Fibroblast of pulmonary artery (primary cell): ENCODE measurements around the gene AHI1.

Experiments used
- DNase-seq: peaks from one replicate; pipeline ENCODE4 v3.0.0-alpha.2; 2010; ENCODE audit warnings: low read depth
- H3K4me3 ChIP-seq: replicated peaks from 2 replicates; pipeline ENCODE4 v1.5.1; 2011; ENCODE audit warnings: low read depth, mild to moderate bottlenecking, control low read depth, low read length, moderate library complexity
- TF ChIP-seq, protein P1 (sequence below): IDR thresholded peaks from 2 replicates; pipeline ENCODE4 v1.5.1; 2011; ENCODE audit warnings: mild to moderate bottlenecking, control low read depth, low read length, inconsistent platforms; ENCODE audit errors: missing control alignments

Gene AHI1

DNA sequence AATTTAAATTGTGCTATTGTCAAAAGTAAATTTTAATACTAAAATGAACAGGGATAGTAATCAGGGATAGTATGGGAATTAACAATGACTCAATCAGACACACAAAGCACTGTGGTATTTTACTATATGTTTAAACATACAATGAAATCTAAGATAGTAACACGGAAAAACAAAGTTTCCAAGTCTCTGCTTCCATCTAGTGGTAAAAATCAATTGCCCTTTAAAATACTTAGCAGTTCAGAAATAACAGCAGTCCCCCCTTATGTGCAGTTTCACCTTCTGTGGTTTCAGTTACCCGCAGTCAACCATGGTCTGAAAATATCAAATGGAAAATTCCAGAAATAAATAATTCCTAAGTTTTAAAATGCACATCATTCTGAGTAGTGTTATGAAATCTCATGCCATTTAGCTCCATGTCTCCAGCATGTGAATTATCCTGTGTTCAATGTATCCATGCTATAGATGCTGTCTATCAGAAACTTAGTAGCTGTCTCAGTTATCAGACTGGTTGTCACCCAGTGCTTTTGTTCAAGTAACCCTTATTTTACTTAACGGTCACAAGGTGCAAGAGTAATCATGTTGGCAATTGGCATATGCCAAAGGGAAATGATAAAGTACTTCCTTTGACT lies 58.5 kb downstream of the AHI1 start:
- no peak overlapping the region for H3K4me3 ChIP-seq
- TF ChIP-seq, protein P1, sequence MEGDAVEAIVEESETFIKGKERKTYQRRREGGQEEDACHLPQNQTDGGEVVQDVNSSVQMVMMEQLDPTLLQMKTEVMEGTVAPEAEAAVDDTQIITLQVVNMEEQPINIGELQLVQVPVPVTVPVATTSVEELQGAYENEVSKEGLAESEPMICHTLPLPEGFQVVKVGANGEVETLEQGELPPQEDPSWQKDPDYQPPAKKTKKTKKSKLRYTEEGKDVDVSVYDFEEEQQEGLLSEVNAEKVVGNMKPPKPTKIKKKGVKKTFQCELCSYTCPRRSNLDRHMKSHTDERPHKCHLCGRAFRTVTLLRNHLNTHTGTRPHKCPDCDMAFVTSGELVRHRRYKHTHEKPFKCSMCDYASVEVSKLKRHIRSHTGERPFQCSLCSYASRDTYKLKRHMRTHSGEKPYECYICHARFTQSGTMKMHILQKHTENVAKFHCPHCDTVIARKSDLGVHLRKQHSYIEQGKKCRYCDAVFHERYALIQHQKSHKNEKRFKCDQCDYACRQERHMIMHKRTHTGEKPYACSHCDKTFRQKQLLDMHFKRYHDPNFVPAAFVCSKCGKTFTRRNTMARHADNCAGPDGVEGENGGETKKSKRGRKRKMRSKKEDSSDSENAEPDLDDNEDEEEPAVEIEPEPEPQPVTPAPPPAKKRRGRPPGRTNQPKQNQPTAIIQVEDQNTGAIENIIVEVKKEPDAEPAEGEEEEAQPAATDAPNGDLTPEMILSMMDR = peak; percentile 62
- peak; percentile 50 for DNase-seq

DNA sequence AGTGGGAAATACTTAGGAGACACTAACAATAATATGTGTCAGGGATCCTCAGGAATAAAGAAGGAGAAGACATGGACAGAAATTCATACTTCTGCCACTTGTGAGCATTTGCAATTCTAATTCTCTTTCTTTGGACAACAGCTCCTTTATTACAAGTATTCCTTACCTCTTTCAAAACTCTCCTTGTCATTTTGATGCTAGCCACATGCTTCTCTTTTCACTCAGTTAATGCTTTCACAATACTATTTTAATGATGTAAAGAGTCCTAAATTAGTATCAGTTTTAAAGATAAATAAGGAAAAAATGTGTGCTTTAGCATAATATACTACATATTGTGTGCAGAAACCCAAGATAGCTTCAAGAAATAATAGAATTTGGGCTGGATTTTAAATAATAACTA lies 62.5 kb downstream of the AHI1 start:
- DNase-seq = peak; percentile 37
- no peak overlapping the region for H3K4me3 ChIP-seq
- TF ChIP-seq, protein P1 = no peak

DNA sequence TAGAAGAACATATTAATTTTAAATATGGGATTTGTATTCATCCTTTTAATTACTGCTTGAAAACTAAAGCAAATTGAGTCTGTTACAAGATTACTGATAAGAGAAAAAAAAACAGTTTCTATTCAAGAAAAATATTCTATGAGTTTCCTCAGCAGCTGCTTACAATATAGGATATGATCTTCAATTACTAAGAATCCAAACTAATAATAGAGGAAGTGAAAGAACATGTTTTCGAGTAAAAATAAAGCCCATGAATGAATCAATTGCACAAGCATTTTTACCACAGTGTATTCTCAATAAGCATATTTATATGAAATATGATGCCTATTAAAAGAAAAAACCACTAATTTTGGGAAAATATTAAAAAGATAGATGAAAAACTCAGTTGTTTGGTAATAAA lies 63.4 kb downstream of the AHI1 start:
- TF ChIP-seq, protein P1 = no peak
- no peak overlapping the region for H3K4me3 ChIP-seq
- DNase-seq = no peak

DNA sequence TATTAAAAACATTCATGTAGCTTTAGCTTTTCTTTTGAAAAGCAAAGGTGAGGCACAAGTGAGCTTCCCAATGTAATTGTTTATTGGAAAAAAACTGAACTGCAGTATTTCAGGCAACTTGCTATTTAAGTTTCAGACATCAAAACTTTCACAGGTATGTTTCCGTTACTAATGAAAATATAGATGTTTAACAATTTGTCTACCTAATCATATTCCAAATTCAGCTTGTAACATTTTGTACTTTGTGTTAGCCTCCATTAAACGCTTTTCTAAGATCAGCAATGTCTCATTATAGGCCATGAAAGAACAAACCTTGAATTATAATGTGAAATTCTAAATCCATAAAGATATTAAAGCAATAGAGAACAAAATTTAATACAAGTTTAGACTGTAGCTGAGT lies 69.5 kb downstream of the AHI1 start:
- DNase-seq = no peak
- no peak overlapping the region for H3K4me3 ChIP-seq
- TF ChIP-seq, protein P1 = no peak

DNA sequence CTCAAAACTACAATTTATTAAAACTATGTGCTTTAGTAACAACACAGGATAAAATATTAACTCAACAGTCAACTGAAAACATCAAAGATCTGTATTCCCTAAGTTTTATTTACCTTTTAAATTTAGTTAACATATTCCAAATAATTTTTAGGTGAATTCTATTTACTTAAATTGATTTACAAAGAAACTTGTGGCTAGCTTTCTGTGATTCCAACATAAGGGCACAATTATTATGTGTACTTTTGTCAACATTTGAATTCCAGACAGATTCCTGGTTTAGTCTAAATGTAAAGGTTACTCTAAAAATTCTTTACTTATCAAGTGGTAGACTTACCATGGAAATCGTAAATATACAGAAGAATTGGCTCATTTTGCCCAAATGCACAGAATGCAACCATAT lies 70.7 kb downstream of the AHI1 start:
- DNase-seq = no peak
- TF ChIP-seq, protein P1 = no peak
- no peak overlapping the region for H3K4me3 ChIP-seq

DNA sequence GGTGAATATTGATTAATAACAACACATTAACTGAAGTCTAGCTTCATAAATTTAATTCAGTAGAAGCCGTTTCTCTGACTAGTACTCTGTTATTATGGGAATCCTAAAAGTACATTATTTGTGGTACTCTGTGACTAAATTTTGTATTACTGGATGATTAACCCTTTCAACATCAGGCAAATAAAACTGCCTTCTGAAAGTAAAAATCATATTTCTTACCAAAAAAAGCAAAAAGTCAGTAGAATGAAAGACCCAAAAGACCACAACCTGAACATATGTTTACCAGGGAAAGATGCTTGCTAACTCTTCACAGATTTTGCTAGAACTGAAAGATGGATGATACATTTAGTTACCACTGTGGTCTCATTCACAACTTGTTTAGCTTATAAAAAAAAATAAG lies 73.2 kb downstream of the AHI1 start:
- H3K4me3 ChIP-seq = no peak overlapping the region
- TF ChIP-seq, protein P1 = no peak
- no peak for DNase-seq

DNA sequence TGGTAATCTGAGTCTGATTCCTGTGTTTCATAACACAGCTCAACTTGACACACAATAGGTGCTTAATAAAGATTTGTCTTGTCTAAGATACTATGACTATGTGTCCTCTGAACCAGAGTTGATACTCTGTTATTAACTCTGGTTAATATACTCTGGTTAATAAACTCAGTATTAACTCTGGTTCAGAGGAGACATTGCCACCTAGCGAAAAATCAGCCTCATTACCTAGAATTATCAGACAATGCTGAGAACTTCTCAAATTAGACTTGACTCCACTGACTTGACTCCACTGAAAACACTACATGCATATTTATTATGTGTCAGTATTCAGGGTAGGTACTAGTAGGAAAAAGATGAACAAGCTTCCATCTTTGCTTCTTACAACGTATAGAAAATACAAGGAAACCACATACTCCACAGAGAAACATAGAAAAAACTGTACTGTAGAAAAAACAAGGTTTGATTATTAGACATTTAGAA lies 73.9 kb downstream of the AHI1 start:
- peak; percentile 74 for DNase-seq
- no peak overlapping the region for H3K4me3 ChIP-seq
- TF ChIP-seq, protein P1 = peak; percentile 74
